T-helper 1 cell treated with Interleukin-12 subunit alpha and Interleukin-12 subunit beta and Interleukin-4 antibody, amounts not matched to agents 30 μg/mL and 1 μg/mL, for 36 hours (primary cell): Measurements from ENCODE around the gene CORO6.
A peak's percentile ranks its signal among the peaks of the same experiment; 100 is the strongest.

ENCODE experiments used
- H3K27ac Mint-ChIP-seq: one replicate; pipeline ENCODE4 v1.8.0; 2021; ENCODE audit warnings: mild to moderate bottlenecking, mixed read lengths
- H3K27me3 Mint-ChIP-seq: one replicate; pipeline ENCODE4 v1.8.0; 2021; ENCODE audit warnings: low read depth, mixed read lengths
- H3K36me3 Mint-ChIP-seq: one replicate; pipeline ENCODE4 v1.8.0; 2021; ENCODE audit warnings: low read depth, mixed read lengths
- H3K4me1 Mint-ChIP-seq: one replicate; pipeline ENCODE4 v1.8.0; 2021; ENCODE audit warnings: low read depth, mixed read lengths
- H3K4me3 Mint-ChIP-seq: one replicate; pipeline ENCODE4 v1.8.0; 2021; ENCODE audit warnings: mild to moderate bottlenecking, moderate library complexity, mixed read lengths
- H3K9me3 Mint-ChIP-seq: one replicate; pipeline ENCODE4 v1.8.0; 2021; ENCODE audit warnings: mixed read lengths

The CORO6 gene

GRCh38 chr17:29574732-29575510 is 47.8 kb downstream of the CORO6 start:
- Mint-ChIP-seq H3K4me1 (peaks cover 4% of the 10 kb centered on the region), H3K9me3 (no peaks in the 10 kb centered on the region), H3K4me3 (no peak overlapping the region), H3K27me3 (no peaks in the 10 kb centered on the region), H3K27ac (no peak overlapping the region), H3K36me3 (peaks cover 28% of the 10 kb centered on the region)

GRCh38 chr17:29573871-29574731 is 48.6 kb downstream of the CORO6 start:
- peak overlapping the region; percentile 31 for H3K27ac Mint-ChIP-seq
- no peak overlapping the region for H3K4me3 Mint-ChIP-seq
- no peaks in the 10 kb centered on the region for H3K27me3 Mint-ChIP-seq

GRCh38 chr17:29573558-29573869 is 49.2 kb downstream of the CORO6 start:
- Mint-ChIP-seq H3K4me3 (no peak overlapping the region), H3K9me3 (no peaks in the 10 kb centered on the region), H3K4me1 (peaks cover 10% of the 10 kb centered on the region), H3K27ac (no peak overlapping the region), H3K27me3 (no peaks in the 10 kb centered on the region), H3K36me3 (peaks cover 24% of the 10 kb centered on the region)

More at GRCh38 chr17:29573871-29574731, 48.6 kb downstream of the CORO6 start:
- Mint-ChIP-seq H3K4me1 (peaks cover 8% of the 10 kb centered on the region), H3K36me3 (peaks cover 24% of the 10 kb centered on the region), H3K9me3 (no peaks in the 10 kb centered on the region)

GRCh38 chr17:29572691-29573557 is 49.8 kb downstream of the CORO6 start:
- Mint-ChIP-seq H3K9me3 (no peaks in the 10 kb centered on the region), H3K36me3 (peaks cover 20% of the 10 kb centered on the region), H3K27me3 (no peaks in the 10 kb centered on the region), H3K27ac (no peak overlapping the region), H3K4me3 (no peak overlapping the region), H3K4me1 (peaks cover 13% of the 10 kb centered on the region)

- Mint-ChIP-seq H3K27me3 (no peaks in the 10 kb centered on the region), H3K36me3 (peaks cover 16% of the 10 kb centered on the region), H3K27ac (no peak overlapping the region), H3K9me3 (no peaks in the 10 kb centered on the region), H3K4me3 (no peak overlapping the region), H3K4me1 (peaks cover 13% of the 10 kb centered on the region)
Observed at GRCh38 chr17:29571883-29572681, 50.6 kb downstream of the CORO6 start.

- H3K36me3 Mint-ChIP-seq: peaks cover 16% of the 10 kb centered on the region
- H3K4me3 Mint-ChIP-seq: no peak overlapping the region
- H3K9me3 Mint-ChIP-seq: no peaks in the 10 kb centered on the region
- H3K27ac Mint-ChIP-seq: no peak overlapping the region
- H3K27me3 Mint-ChIP-seq: no peaks in the 10 kb centered on the region
- peaks cover 13% of the 10 kb centered on the region for H3K4me1 Mint-ChIP-seq
Observed at GRCh38 chr17:29571486-29571882, 51.2 kb downstream of the CORO6 start.

- Mint-ChIP-seq H3K27me3 (no peaks in the 10 kb centered on the region), H3K9me3 (no peaks in the 10 kb centered on the region), H3K4me3 (peak overlapping the region; percentile 59), H3K4me1 (peaks cover 20% of the 10 kb centered on the region), H3K27ac (no peak overlapping the region), H3K36me3 (peaks cover 16% of the 10 kb centered on the region)
Observed at GRCh38 chr17:29570521-29570920, 52.2 kb downstream of the CORO6 start.

GRCh38 chr17:29569245-29569950 is 53.3 kb downstream of the CORO6 start:
- peaks cover 24% of the 10 kb centered on the region for H3K4me1 Mint-ChIP-seq
- no peaks in the 10 kb centered on the region for H3K27me3 Mint-ChIP-seq
- H3K36me3 Mint-ChIP-seq: peaks cover 12% of the 10 kb centered on the region
- no peaks in the 10 kb centered on the region for H3K9me3 Mint-ChIP-seq
- peak overlapping the region; percentile 73 for H3K27ac Mint-ChIP-seq
- peak overlapping the region; percentile 86 for H3K4me3 Mint-ChIP-seq

GRCh38 chr17:29568331-29569244 is 54.1 kb downstream of the CORO6 start, which contains the start of gene TP53I13:
Gene TP53I13 (plus strand): TSS chr17:29568701. CDS start chr17:29568759, 58 bp downstream.
- H3K4me1 Mint-ChIP-seq: peaks cover 29% of the 10 kb centered on the region
- no peaks in the 10 kb centered on the region for H3K27me3 Mint-ChIP-seq
- H3K27ac Mint-ChIP-seq: peak within 1 kb of the TSS; percentile 97
- H3K4me3 Mint-ChIP-seq: peak within 1 kb of the TSS; percentile 97
- H3K9me3 Mint-ChIP-seq: no peaks in the 10 kb centered on the region
- peaks cover 16% of the 10 kb centered on the region for H3K36me3 Mint-ChIP-seq

- H3K4me3 Mint-ChIP-seq: peak overlapping the region; percentile 97
- no peaks in the 10 kb centered on the region for H3K27me3 Mint-ChIP-seq
- peaks cover 11% of the 10 kb centered on the region for H3K36me3 Mint-ChIP-seq
- peak overlapping the region; percentile 97 for H3K27ac Mint-ChIP-seq
- H3K4me1 Mint-ChIP-seq: peaks cover 29% of the 10 kb centered on the region
- no peaks in the 10 kb centered on the region for H3K9me3 Mint-ChIP-seq
Observed at GRCh38 chr17:29567554-29568330, 55.0 kb downstream of the CORO6 start.

- H3K4me1 Mint-ChIP-seq: peaks cover 29% of the 10 kb centered on the region
Observed at GRCh38 chr17:29567304-29567553, 55.5 kb downstream of the CORO6 start.

More at GRCh38 chr17:29567304-29567553, 55.5 kb downstream of the CORO6 start:
- Mint-ChIP-seq H3K9me3 (no peaks in the 10 kb centered on the region), H3K4me3 (peak overlapping the region; percentile 97), H3K27ac (peak overlapping the region; percentile 97), H3K36me3 (peaks cover 14% of the 10 kb centered on the region), H3K27me3 (no peaks in the 10 kb centered on the region)
